ENCODE data around the gene PNLIPRP2.

GRCh38 chr10:116607336-116607735 lies 13.4 kb upstream of the PNLIPRP2 start:
- TF ChIP-seq FOSL1 (IDR thresholded peaks at IDR 0.05; ENCODE audit: low read depth) (no peak), EGR1 (IDR thresholded peaks at IDR 0.05; ENCODE audit: low read depth) (no peak), POLR2A (IDR thresholded peaks at IDR 0.05; ENCODE audit: borderline replicate concordance, extremely low read depth, insufficient read depth, insufficient read length) (no peak), CEBPB (IDR thresholded peaks at IDR 0.05; ENCODE audit: low read depth) (no peak), EZH2 (IDR thresholded peaks at IDR 0.05) (no peak), REST (IDR thresholded peaks at IDR 0.05; ENCODE audit: low read depth) (no peak), RAD21 (IDR thresholded peaks at IDR 0.05; ENCODE audit: low read depth) (no peak), ATF3 (IDR thresholded peaks at IDR 0.05) (no peak), SP1 (IDR thresholded peaks at IDR 0.05; ENCODE audit: low read depth) (no peak), MAX (IDR thresholded peaks at IDR 0.05) (no peak), SIN3A (IDR thresholded peaks at IDR 0.05; ENCODE audit: low read depth) (no peak)
- TF ChIP-seq, protein P1, sequence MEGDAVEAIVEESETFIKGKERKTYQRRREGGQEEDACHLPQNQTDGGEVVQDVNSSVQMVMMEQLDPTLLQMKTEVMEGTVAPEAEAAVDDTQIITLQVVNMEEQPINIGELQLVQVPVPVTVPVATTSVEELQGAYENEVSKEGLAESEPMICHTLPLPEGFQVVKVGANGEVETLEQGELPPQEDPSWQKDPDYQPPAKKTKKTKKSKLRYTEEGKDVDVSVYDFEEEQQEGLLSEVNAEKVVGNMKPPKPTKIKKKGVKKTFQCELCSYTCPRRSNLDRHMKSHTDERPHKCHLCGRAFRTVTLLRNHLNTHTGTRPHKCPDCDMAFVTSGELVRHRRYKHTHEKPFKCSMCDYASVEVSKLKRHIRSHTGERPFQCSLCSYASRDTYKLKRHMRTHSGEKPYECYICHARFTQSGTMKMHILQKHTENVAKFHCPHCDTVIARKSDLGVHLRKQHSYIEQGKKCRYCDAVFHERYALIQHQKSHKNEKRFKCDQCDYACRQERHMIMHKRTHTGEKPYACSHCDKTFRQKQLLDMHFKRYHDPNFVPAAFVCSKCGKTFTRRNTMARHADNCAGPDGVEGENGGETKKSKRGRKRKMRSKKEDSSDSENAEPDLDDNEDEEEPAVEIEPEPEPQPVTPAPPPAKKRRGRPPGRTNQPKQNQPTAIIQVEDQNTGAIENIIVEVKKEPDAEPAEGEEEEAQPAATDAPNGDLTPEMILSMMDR (IDR thresholded peaks at IDR 0.05 in 2 of 3, conservative IDR thresholded peaks at IDR 0.05 in 1 of 3; ENCODE audit: borderline replicate concordance in 1 of 3, insufficient read depth in 1 of 3, low read depth in 2 of 3, low read length in 2 of 3) = no peak

All from HCT116 (cell line).